GM19397 (cell line): ENCODE results near the gene TGFB3.
"Not testable (repeated sequence)": the region's sequence is repeated elsewhere in the genome, so short reads cannot be mapped to it uniquely, and the experiment has no call there.

Experiments
- ATAC-seq: cut with Tn5 transposase; IDR thresholded peaks from one replicate; pipeline ENCODE4 v1.9.1; 2021; ENCODE audit warnings: mild to moderate bottlenecking, moderate library complexity; ENCODE audit not compliant: unreplicated experiment

Gene TGFB3

GRCh38 chr14:75981426-75982265 lies at the start of gene TGFB3:
Gene TGFB3 (minus strand): TSS chr14:75981995. CDS start chr14:75980893, 1,102 bp downstream.
- no peak for ATAC-seq

DNA sequence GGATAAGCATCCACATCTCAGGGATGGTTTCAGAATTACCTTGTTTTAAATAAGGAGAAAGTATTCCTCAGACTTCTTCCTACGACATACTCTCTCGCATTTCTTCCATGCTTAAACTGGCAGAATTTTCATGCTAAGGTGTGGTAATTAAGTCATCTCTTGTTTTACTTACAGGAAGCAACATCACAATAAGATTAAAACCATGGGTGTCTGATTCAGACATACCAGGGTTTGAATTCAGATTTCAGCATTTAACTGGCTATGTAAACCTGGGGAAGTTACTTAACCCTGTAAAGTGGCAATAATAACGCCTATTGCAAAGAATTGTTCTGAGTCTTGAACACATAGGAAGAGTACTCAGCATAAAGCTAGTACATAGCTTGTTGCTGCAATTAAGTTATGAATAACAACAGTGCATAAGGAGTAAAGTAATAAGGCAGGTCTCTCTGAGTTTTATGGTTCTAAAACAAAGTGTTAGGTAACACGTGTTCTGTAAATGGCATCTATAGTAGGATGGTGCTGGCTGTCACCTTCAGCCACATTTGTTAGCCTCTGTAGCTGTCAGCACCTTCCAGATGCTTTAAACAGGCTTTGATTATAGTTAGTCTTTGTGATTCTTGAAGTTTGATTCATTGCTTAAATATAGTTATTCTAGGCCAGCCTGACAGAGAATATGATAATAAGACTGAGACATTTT lies 42.6 kb upstream of the TGFB3 start:
- ATAC-seq, result no peak

DNA sequence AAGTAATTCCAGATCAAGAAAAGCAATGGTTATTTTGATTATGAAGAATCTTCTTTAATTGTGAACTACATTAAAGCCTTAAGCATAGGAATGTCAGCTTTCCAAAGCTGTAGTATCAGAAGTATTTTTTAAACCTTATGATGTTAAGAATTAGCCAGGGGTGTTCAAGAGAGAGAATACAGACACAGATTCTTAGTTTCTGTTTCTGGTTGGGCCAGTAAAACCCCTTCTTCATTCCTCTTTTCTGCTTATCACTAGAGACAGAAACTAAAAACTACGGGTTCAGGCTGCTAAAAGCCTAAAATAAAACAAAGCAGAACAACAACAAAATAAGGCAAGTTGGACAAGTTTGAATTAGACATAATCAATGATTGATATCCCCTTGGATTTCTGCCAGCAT lies 42.0 kb upstream of the TGFB3 start:
- no peak for ATAC-seq

GRCh38 chr14:76022991-76023390 lies 41.2 kb upstream of the TGFB3 start:
- no peak for ATAC-seq

GRCh38 chr14:76019676-76020075 lies 37.9 kb upstream of the TGFB3 start:
- ATAC-seq, result no peak

- ATAC-seq, result no peak
Observed at GRCh38 chr14:76015668-76016067, 33.9 kb upstream of the TGFB3 start.

GRCh38 chr14:76015191-76015590 lies 33.4 kb upstream of the TGFB3 start:
- no peak for ATAC-seq

DNA sequence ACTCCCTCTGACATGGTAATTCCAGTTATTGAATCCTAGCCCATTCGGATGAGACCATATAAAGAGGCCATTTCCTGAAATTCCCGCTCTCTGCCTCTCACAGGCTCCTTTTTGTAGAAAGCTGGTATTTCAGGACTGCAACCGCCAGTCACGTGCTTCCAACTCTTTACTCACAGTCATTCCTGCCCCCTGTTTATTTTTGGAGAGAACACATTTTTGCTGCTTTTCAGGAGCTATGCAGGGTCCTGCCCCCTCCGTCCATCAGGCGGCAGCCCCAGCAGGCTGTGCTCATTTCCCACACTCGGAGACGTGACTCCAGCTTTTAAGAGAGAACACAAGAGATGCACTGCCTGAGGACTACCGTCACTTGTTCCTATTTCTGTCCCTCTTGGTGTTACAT lies 30.6 kb upstream of the TGFB3 start:
- ATAC-seq, result no peak

- no peak for ATAC-seq
Observed at GRCh38 chr14:76011930-76012329, 30.1 kb upstream of the TGFB3 start.

DNA sequence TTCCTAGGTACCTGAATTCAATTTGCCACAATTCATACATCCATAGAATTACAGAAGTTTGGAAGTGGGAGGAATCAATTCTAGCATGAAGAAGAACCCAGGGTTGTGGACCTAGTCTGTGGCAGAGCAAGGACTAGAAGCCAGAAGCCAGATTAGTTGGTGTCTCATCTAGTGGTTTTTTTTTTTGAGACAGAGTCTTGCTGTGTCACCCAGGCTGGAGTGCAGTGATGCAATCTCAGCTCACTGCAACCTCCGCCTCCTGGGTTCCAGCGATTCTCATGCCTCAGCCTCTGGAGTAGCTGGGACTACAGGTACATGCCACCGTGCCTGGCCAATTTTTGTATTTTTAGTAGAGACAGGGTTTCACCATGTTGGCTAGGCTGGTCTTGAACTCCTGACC lies 27.8 kb upstream of the TGFB3 start:
- ATAC-seq, result not testable (repeated sequence)

- ATAC-seq, result no peak
Observed at GRCh38 chr14:76007852-76008251, 26.1 kb upstream of the TGFB3 start.

DNA sequence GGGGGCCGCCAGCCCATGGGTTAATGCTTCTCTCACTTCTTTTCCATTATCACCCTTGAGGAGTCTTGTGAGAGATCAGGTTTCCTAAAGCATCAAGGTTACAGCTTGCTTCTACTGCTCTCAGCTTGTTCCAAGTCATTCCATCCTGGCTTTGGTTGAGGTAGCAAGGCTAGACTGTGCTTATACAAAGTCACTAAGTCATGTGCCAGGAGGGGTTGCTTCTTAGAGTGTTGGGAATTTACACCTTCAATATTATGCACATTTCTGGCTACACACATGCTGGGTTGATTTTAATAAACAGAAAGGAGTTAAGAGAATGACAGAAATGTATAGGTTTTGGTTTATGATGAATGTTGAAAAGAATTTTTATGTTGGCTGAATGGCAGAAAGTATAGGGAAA lies 25.6 kb upstream of the TGFB3 start:
- ATAC-seq, result no peak

DNA sequence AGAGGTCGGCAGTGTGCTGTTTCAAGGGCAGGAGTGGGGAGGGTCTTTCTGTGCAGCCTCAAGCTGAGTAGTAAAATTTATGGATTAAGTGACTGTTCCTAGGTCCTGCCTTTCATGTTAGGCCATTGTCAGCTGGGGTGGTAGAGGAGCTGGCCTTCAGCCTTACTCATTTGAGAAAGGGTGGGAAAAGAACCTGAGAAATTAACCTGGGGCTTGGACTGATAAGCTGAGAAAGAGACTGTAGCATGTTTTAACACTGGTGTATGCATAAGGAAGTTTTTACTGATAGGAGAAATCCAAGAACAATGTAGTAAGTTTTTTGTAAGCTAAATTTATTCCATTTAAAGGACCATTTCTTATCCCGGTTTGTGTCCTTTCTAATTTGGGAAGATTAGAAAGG lies 24.5 kb upstream of the TGFB3 start:
- no peak for ATAC-seq

GRCh38 chr14:76002383-76002782 lies 20.6 kb upstream of the TGFB3 start:
- ATAC-seq, result no peak

GRCh38 chr14:75999511-76000190 lies 17.9 kb upstream of the TGFB3 start:
- no peak for ATAC-seq

DNA sequence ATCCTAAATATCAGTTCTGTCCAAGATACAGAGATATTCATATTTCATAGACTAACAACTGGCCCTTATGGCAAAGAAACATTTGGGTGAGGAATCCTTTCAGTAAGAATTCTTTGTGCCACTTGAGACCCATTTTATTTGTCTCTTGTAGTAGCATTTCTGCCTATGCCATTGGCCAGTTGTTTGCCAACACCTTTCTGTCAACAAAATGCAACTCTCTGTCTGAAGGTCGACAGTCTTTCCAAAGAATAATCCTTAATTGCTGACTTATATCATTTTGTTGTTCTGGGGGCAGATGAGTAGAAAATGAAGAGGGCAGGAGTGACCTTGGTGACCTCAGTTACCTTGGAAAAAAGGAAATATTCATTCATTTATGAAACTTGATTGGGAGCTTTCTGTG lies 14.7 kb upstream of the TGFB3 start:
- no peak for ATAC-seq

- ATAC-seq, result no peak
Observed at GRCh38 chr14:75995372-75996041, 13.7 kb upstream of the TGFB3 start.

GRCh38 chr14:75993567-75994041 lies 11.8 kb upstream of the TGFB3 start:
- no peak for ATAC-seq

- ATAC-seq, result no peak
Observed at GRCh38 chr14:75991753-75992152, 10.0 kb upstream of the TGFB3 start.

- no peak for ATAC-seq
Observed at GRCh38 chr14:75990297-75990696, 8.5 kb upstream of the TGFB3 start.

DNA sequence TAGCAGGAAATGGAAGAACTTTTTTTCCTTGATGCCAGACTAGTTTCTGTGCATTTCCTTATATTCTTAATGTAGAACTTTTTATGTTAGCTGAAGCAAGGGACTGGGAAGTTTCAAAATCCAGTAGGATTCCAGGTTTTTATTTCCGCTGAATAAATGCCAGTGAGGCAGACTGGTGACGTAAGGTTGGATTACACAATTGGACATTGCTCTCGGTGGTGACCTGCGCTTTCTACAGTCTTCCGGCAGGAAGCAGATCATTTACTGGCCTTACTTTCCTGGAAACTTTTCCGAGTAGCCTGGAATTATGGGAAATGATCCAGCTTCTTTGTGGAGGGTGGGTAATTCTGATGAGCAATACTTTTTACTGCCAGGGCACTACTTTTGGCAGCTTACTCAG lies 7.3 kb upstream of the TGFB3 start:
- no peak for ATAC-seq
